Esophagus mucosa (tissue), 1 donor: ENCODE data around the gene TSFM. TPM values are rescaled to one million over a fixed set of nuclear protein-coding genes. Genes with fewer than 3 reads are reported as not detected.
"Not testable (repeated sequence)": the region's sequence is repeated elsewhere in the genome, so short reads cannot be mapped to it uniquely, and the experiment has no call there.

Experiments used
- ATAC-seq: fragments of 200-7000 bp; cut with Tn5 transposase; one replicate; pipeline ENCODE4 v1.9.1; 2020
- total RNA-seq: library from RNA; stranded (reverse); gene quantifications from one replicate; pipeline ENCODE4 v1.2.4, GENCODE V29; 2023
- donor health status: DM: yes; HTN: yes; CAD: no.

Gene TSFM
- total RNA-seq, 1 donor from 2014 or later, result 22.6 TPM

DNA sequence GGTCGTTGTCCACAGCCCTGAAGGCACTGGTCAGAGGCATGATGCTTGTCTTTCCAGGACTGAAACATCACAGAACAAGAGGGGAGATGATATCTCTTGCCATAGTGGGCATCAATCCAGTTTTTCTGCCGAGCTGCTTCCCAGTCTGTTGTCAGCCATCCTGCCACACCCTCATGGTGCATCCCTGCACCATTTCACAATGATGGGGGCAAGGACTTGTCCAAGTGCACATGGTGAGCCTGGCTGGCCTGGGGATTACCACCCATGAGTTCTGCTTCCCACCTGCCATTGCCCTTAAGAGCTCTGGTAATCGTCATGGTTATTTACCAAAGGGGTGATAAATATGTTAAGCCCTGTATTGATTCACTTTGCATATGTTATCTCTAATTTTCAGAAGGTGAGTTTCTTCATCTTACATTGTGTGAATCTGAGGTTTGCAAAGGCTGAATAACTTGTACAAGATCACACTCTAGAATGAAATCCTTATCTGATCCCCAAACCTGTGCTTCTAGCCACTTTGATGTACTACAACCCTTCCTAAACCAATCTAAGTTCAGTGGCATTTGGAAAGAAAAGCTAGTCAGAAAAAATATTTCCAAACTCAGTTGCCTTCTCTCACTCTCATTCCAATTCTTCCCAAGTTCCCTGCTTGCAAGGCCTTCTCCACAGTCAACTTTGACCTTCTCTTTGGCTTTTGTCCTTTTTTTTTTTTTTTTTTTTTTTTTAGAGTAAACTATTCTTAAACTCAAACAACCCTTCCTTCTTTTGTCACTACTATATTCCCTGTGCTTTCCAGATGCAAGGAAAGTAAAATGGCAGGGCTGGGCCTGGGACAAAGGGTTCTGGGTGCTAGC, 33.6 kb downstream of the TSFM start:
- ATAC-seq, result no peak

- peak; percentile 29 for ATAC-seq
Observed at GRCh38 chr12:57816855-57817151, 34.2 kb downstream of the TSFM start.

DNA sequence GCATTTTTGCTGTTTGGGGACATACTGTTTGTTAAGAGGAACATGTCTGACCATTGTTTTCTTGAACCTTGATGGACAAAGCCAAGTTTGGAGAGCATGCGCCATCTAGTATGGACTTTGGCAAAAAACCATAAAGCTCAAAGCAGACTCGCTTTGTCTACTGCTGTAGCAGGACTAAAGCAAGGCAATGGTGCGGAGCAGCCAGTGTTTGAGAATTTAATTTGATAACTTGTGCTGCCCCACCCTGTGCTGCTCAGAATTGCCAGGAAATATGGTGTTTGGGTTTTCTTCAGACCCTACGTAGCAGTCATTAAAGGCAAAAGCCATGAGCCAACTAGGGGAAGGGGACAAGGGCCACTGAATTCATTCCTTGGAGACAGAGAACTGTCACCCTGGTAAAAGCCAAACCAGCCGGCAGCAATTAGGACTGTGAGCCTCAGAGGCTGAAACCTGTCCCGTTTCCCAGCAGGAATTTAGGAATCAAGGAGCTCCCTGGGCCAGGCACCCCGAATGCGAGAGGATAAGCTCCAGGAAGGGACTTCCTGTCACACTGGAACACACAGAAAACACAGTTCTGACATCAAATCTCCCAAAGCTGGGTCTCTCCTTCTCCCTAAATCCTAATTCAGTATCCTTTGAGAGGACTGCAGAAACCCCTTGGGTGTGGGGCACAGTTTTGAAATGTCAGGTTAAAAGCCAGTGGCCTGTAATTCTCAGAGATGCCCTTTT, 34.8 kb downstream of the TSFM start:
- ATAC-seq, result no peak

GRCh38 chr12:57817990-57818331, 35.4 kb downstream of the TSFM start:
- ATAC-seq, result not testable (repeated sequence)

DNA sequence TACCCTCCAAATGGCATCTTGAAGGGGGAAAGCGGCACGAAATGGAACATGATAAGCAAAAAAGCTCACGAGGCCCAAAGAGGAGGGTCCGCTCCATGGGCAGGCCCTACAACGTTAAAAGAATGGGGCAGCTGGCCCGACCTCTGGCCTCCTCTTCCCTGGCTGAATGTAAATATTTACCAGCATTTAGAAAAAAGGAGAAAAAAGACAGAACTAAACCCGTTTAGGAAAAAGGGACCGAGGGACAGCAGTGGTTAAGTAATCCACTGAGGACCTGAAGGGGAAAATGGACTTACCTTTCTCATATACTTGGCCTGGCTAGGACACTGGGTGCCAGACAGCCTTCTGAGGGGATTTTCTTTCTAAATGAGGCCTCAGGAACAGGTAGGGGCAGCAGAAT, 37.5 kb downstream of the TSFM start:
- ATAC-seq, result not testable (repeated sequence)

GRCh38 chr12:57821015-57821414, 38.4 kb downstream of the TSFM start:
- ATAC-seq, result not testable (repeated sequence)

DNA sequence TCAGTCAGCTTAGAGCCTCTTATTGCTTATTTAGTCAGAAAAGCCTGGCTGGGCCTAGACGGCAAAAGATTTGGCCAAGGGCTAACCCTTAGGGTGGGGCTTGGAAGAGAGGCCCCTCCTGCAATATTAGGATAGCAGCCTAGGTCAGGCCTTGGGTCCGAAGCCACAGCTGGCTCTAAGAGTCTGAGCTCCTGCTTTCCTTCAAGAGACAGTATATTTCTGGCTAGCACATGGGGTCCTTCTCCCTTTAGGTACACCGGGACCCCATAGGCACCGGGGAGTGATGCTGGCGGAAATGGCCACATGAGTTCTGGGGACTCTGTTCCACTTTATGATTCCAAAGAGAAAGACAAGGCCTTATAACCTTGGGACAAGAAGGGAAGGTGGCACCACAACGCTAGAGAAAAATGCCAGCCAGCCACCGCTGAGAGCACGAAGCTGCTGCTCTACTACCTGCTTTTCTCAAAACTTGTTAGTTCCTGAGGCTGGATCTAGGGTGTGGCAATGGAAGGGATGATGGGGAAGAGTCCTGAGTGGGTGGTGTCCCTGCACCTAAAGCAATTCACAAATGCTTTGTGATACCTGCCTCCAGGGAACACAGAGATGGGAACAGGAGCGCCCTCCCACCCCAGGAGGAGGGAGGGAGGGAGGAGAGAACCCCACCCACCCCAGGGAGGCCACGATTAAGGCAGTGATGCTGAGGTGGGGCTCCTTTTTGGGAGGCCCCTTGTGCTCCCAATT, 39.1 kb downstream of the TSFM start:
- no peak for ATAC-seq

DNA sequence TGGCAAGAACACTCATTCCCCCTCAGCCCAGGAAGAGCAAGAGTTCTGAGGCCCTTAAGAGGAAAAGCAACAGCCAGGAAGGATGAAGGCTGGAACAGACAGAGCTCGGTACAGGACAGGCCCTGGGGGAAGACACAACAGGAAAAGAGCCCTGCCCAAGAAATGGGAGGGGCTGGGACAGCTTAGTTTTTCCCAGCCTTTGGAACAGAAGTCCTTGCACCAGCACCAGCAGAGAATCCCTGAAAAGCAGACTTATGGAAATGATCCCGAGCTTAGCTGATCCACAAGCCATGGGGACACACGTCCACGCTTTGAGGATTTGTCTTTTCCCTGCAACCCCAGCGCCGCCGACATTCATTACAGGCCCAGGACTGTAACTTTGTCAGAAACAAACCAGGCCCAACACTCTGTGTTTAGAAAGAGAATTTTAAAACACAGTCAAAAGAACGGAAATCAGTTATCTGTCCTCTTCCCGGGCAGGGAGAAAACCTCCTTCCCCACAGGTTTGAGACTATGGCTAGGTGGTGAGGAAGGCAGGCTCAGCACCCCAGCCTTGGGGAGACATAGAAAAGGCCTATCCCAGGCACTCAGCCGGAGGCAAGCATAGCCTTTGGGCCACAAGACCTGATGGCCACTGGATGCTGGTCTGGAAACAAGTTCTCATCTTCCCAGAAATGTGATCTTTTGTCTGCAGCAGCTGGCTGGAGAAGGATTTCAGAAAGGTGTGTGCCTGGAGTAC, 40.0 kb downstream of the TSFM start:
- ATAC-seq, result peak; percentile 36

DNA sequence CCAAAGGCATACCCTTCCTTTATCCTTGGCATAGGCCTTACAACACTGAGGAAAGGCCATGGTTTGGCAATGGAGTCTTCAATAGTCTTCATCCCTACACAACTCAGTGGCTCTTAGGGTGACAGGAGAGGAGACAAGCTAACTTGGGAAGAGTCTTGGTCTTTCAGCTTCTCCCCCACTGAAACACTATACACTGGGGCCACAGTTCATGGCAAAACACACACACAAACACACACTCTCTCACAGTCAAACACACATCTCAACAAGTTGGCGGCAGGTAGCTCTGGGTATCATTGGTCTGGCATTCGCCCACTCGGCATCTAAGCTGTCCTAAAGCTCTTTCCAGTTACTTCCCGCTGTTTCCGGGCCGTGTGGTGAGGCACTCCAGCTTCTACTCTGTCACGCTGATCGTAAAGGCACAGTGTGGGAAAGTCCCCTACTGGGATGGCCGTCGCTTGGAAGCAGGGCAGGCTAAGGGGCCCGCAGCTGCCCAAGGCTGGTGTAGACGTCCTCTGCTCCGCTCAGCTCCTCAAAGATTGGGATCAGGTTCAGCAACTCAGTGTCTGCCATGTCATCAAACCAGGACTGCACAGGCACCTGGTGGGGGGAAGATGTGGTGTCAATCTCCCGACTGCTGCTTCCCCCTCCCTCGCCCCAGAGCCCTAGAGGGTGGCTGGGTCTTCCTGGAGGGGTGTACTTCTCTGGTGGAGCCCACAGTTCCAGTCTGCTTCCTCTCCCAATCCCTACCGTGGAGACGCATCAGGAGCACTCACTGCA, 40.7 kb downstream of the TSFM start:
- no peak for ATAC-seq

- ATAC-seq, result no peak
Observed at GRCh38 chr12:57823908-57824640, 41.5 kb downstream of the TSFM start.

DNA sequence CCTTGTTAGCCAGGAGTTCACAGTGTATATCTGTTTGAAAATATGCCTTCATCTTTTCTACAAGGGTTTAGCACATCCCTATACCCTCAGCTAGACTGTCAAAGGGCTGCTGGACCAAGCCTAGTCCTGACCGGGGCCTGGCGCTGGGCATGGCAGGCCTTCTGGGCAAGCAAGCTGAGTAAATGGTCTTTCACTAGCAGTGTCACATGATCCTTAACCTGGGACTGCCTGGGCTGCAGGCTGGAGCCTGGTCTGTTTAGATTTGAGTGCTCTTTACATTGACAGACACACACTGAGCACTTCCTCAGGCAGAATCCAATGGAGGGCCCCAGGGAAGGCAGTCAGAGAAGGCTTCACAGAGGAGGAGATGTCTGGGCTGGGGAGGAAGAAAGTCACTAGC, 42.9 kb downstream of the TSFM start:
- ATAC-seq, result no peak

- no peak for ATAC-seq
Observed at GRCh38 chr12:57826400-57826799, 43.8 kb downstream of the TSFM start.

DNA sequence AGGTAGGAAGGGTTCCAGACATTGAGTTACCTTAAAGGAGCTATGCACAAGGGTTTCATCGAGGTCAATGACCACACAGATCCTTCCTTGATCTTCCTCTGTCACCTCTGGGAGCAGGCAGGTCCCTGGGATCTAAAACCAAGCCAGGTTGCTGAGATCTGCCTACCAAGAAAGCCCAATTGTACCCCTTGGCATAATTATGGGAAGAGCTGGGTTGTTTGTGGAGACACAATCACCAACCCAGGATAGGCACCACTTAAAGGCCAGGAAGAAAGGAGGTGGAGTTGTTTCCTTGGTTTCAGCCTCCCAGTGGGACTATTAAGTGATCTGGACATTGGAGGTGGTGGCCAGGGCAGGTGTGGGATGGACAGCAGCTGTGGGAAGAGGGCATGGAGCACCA, 44.4 kb downstream of the TSFM start:
- ATAC-seq, result no peak

- ATAC-seq, result no peak
Observed at GRCh38 chr12:57829025-57829777, 46.6 kb downstream of the TSFM start.

GRCh38 chr12:57830393-57830792, 47.8 kb downstream of the TSFM start:
- no peak for ATAC-seq

GRCh38 chr12:57832966-57833365, 50.4 kb downstream of the TSFM start:
- no peak for ATAC-seq

GRCh38 chr12:57833672-57834071, 51.1 kb downstream of the TSFM start:
- ATAC-seq, result no peak

DNA sequence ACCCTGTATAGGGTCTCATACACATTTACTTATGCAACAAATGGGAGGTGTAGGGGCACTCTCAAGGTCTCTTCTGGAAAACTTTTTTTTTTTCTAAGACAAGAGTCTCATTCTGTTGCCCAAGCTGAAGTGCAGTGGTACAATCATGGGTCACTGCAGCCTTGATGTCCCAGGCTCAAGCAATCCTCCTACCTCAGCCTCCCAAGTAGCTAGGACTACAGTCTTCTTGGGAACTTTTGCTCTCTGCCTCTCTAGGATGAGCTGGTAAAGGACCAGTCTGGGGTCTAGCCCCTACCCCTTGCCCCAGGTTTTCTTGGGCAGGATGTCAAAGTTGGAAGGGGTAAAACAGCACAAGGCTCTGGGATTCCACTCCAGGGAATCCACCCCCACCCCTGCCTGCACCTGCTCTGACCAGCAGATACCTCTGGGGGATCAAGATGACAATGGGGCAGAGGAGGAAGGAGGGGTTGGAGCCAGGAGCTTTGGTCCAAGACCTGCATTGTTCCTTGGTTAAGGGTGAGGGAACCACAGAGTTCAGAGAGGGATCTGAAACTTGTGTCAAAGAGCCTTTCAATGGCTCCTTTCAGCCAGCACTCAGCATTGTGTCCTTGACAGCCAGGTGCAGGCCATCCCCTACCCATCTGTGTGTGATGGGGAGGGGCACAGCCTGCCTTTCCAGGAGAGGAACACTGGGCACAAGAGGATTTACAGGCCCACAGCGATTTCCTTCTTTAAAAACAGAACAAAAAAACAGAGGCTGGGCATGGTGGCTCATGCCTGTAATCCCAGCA, 51.7 kb downstream of the TSFM start:
- ATAC-seq, result no peak
